Chondrocyte (in vitro differentiated cells): Measurements from ENCODE around the gene GABARAPL2. TPM values are rescaled to one million over a fixed set of nuclear protein-coding genes. Genes with fewer than 3 reads are reported as not detected.

Experiments
- DNase-seq: peaks from one replicate; pipeline ENCODE4 v3.0.0; 2021; ENCODE audit warnings: mixed read lengths, low spot score
- H3K27ac Mint-ChIP-seq: one replicate; pipeline ENCODE4 v1.8.0; 2021; ENCODE audit warnings: mild to moderate bottlenecking, moderate library complexity, mixed read lengths; ENCODE audit not compliant: unreplicated experiment
- H3K27me3 Mint-ChIP-seq: 2 replicates; pipeline ENCODE4 v1.8.0; 2021; ENCODE audit warnings: low read depth, mixed read lengths
- H3K36me3 Mint-ChIP-seq: 2 replicates; pipeline ENCODE4 v1.8.0; 2021; ENCODE audit warnings: low read depth, mixed read lengths
- H3K4me1 Mint-ChIP-seq: 2 replicates; pipeline ENCODE4 v1.8.0; 2021; ENCODE audit warnings: low read depth, mild to moderate bottlenecking, mixed read lengths
- H3K4me3 Mint-ChIP-seq: one replicate; pipeline ENCODE4 v1.8.0; 2021; ENCODE audit warnings: mild to moderate bottlenecking, moderate library complexity, mixed read lengths; ENCODE audit not compliant: unreplicated experiment
- H3K9me3 Mint-ChIP-seq: 2 replicates; pipeline ENCODE4 v1.8.0; 2021; ENCODE audit warnings: low read depth, mixed read lengths
- total RNA-seq: library from RNA; stranded (reverse); gene quantifications from 3 replicates; pipeline ENCODE4 v1.2.1, GENCODE V29; 2021
- TF ChIP-seq, protein P1 (sequence below): fragments of 200-600 bp; sonication (generic); IDR thresholded peaks from 2 replicates; pipeline ENCODE4 v1.5.0; 2021; ENCODE audit warnings: antibody characterized with exemption, mild to moderate bottlenecking, moderate library complexity

Gene GABARAPL2
- total RNA-seq, 1 donor from 2014 or later, result 64.5 TPM

DNA sequence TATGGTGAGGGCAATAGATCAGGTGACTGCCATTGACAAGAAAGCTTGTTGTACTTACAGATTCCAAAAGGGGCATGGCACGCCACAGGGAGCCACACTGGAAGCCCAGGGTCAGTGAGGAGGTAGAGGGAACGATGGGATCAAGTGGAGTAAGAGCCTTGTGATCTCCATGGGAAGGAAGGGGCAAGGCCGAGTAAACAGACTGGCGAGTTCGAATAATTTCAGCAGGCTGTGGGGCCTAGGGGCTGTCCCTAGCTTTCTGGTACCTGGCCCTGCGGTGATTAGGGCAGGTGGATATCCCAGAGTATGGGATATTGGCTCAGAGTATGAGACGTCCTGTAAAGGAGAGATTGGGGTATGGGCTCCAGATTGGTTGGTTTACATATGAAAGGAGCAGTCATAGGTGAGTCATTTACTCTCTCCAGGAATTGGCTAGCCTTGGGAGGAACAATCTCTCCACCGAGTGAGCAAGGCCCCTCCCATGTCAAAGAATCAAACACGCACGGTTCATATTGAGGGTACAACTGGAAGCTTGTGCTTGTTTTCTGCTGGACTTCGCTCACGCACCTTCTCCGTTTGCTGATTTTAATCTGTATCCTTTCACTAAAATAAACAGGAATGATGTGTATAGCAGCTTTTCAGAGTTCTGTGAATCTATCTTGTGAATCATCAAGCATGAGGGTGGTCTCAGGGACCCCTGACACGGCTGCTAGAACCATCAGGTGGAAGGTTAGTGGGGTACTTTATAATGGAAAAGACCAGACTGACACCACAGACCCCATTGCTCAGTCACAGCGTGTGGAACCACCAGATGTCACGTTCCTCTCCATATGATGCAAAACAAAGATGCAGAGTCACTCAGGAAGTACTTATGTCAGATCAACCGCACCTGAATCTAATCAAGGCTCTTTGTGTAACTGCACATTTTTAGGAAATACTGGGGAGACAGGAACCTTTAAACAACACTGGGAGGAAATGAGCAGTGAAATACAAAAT is 27.9 kb downstream of the GABARAPL2 start:
- TF ChIP-seq, protein P1, sequence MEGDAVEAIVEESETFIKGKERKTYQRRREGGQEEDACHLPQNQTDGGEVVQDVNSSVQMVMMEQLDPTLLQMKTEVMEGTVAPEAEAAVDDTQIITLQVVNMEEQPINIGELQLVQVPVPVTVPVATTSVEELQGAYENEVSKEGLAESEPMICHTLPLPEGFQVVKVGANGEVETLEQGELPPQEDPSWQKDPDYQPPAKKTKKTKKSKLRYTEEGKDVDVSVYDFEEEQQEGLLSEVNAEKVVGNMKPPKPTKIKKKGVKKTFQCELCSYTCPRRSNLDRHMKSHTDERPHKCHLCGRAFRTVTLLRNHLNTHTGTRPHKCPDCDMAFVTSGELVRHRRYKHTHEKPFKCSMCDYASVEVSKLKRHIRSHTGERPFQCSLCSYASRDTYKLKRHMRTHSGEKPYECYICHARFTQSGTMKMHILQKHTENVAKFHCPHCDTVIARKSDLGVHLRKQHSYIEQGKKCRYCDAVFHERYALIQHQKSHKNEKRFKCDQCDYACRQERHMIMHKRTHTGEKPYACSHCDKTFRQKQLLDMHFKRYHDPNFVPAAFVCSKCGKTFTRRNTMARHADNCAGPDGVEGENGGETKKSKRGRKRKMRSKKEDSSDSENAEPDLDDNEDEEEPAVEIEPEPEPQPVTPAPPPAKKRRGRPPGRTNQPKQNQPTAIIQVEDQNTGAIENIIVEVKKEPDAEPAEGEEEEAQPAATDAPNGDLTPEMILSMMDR, result no peak
- Mint-ChIP-seq H3K4me3 (no peak overlapping the region), H3K4me1 (peaks cover 12% of the 10 kb centered on the region), H3K36me3 (peaks cover 14% of the 10 kb centered on the region), H3K27me3 (no peaks in the 10 kb centered on the region), H3K27ac (no peak overlapping the region), H3K9me3 (peaks cover 12% of the 10 kb centered on the region)
- no peak for DNase-seq

DNA sequence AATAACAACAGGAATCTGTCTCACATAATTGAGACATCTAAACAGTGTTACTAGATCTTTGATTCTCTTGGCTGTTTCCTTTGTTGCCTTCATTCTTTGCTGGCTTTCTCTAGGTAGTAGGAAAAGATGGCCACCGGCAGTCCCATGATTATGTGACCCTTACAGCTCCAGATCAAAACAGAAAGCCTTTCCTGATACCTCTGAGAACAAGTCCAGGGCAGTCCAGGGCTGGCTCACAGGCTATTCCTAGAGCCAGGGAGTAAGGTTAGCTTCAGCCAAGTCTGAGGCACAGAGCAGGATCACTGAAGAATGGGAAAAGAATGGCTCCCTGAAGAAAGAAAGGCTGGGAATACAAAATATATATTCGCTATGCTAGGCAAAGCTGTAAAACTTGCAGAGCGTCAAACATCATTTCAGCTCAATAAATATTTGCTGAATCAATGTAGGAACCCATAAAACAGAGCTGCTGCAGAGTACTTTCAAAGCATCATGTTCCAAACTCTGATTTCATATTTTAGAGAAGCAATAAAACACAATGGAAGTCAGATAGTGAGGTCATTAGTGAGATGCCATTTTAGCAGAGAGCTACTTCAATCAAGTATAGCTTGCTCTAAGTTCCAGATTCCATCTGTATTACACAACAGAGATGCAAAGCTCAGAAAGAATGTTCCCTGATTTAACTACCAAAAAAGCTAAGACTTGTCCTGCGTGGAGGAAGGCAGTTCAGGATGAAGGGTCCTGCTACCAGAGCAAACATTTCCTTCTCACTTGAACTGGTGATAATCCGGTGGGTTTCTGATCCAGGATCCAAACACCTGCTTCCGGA is 33.5 kb downstream of the GABARAPL2 start:
- H3K4me1 Mint-ChIP-seq, result no peaks in the 10 kb centered on the region
- H3K27me3 Mint-ChIP-seq, result no peaks in the 10 kb centered on the region
- H3K9me3 Mint-ChIP-seq, result peaks cover 12% of the 10 kb centered on the region
- no peak for DNase-seq
- H3K36me3 Mint-ChIP-seq, result peaks cover 47% of the 10 kb centered on the region
- no peak overlapping the region for H3K27ac Mint-ChIP-seq
- TF ChIP-seq, protein P1, result no peak
- no peak overlapping the region for H3K4me3 Mint-ChIP-seq

DNA sequence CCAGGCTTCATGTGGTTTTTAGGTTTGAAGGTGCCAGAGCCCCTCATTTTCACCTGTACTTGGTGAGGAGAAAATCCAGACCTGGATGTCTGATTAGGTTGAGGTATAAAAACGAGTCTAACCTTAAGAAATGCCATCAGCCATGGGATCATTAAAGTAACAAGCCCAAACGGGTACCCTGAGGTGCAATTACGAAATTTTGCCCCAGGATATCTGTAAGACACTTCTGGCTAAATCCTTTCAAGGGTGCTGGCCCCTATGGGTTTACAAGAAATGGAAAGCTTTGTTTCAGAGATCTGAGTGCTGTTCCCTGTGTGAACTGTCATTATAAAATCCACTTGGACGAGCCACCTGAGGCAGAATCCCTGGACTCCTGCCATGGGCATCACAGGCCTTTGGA is 37.1 kb downstream of the GABARAPL2 start:
- Mint-ChIP-seq H3K36me3 (peaks cover 46% of the 10 kb centered on the region), H3K4me3 (no peak overlapping the region), H3K27ac (no peak overlapping the region)

DNA sequence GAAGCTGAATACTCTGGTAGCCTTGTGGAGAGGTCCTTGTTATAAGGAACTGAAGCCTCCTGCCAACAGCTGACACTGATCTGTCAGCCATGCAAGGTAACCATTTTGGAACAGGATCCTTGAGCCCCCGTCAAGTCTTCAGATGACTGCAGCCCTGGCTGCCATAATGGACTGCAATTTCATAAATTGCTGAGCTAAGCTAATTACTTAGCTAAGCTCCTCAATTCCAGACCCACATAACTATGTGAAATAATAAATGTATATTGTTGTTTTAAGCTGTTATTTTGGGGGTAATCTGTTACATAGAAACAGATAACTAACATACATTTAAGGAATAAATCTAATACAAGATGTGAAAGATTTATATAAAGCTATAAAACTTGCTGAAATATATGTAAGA is 40.3 kb downstream of the GABARAPL2 start:
- no peak overlapping the region for H3K4me3 Mint-ChIP-seq
- no peaks in the 10 kb centered on the region for H3K4me1 Mint-ChIP-seq
- no peaks in the 10 kb centered on the region for H3K9me3 Mint-ChIP-seq
- DNase-seq, result no peak
- H3K27me3 Mint-ChIP-seq, result no peaks in the 10 kb centered on the region
- no peak overlapping the region for H3K27ac Mint-ChIP-seq
- H3K36me3 Mint-ChIP-seq, result peaks cover 37% of the 10 kb centered on the region
- TF ChIP-seq, protein P1, result no peak

More for the DNA sequence above, 37.1 kb downstream of the GABARAPL2 start:
- Mint-ChIP-seq H3K4me1 (no peaks in the 10 kb centered on the region), H3K27me3 (no peaks in the 10 kb centered on the region), H3K9me3 (no peaks in the 10 kb centered on the region)
- TF ChIP-seq, protein P1, result no peak
- DNase-seq, result no peak
